GM15510 (cell line): Measurements from ENCODE around the gene CARMIL1.

Experiments used
- POLR2A ChIP-seq: IDR thresholded peaks from 3 replicates; pipeline ENCODE4 v1.6.1; 2011; ENCODE audit warnings: borderline replicate concordance; ENCODE audit not compliant: insufficient read length; ENCODE audit errors: extremely low read depth

CARMIL1 gene

DNA sequence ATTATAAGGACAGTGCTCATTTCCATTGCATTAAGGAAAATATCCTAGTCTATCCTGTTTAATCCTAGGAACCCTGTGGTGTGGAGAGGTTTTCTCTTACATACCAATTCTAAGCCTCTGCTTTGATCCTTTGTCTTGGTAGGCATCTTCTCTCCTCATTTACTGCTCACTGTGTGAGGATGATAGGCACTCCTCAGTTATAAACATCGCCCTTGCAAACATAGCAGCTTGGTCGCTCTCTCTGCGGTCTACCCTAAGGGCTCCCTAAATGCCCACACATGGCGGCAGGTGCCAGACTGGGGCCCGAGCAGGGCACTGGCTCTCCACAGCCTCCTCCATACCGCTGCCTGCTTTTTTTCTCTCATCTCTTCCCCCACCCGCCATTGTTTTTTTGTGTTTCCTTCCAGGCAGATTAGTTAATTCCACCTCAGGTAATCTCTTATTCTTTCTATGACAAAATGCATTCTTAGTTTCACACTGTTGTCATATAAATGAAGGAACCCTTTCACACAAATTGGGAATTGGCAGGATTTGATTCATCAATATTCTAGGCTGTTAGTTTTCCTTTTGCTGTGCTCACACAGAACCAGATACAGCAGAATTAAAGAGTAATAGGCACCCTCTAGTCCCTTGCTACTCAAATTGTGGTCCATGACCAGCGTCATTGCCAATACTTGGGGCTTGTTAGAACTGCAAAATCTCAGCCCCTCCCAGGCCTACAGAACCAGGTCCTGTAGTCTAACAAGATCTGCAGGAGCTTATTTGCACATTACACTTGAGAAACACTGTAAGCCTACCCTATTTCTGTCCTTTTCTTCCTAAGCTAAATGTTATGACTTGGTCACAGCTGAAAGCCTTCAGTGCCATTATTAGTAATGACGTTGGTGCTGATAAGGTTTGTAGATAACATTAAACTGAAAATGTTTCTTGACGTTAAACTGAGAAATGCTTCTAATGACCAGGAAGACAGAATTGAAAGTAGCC is 36.3 kb downstream of the CARMIL1 start:
- TF ChIP-seq POLR2A, result no peak

DNA sequence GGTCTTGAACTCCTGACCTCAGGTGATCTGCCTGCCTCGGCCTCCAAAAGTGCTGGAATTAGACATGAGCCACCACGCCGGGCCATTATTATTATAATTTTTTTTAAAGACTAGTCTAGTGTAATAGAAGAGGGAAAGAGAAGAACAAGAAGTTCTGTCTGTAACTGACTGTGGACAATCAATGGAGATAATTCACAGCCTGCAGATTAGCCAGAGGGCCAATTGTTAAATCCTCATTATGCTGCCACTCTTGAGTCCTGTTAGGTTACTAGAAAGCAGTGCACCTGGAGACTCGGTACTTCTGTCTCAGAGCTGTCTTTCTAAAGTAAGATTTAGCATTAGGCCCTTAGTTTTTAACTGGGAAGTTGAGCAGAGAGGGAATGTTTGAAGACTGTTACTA is 37.5 kb downstream of the CARMIL1 start:
- no peak for TF ChIP-seq POLR2A

DNA sequence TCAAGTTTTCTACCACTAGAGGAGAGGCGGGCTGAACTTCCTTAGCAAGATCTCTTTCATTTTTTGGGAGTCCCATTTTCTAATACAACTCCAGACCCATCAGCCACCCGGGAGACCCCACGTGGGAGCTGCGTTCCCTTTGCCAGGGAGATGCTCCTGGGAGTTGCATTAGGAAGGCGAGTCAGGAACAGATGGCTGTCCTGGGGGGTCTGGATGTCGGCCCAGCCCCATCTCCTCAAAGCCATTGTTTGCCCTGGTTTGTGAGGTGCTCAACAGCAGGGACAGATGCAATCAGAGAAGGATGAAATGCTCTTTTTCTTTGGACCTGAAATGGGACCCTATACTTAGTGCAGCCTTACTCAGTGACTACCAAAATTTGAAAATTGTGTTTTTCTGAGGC is 39.4 kb downstream of the CARMIL1 start:
- TF ChIP-seq POLR2A, result no peak

DNA sequence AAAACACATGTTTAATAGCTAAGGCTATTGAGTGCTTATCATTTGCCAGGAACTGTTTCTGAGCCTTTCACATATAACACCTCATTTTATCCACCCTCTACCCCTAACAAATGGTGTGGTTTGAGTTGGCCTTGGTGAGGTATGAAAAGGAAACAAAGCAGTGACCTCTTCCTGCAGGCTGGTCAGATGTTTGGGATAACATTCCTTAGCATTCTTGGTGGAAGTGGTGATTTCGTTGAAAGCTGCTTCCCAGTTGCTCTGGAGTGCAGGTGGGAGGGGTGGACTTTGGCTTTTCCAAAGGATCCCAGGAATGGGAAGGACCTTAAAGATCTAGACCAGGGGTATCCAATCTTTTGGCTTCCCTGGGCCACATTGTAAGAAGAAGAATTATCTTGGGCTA is 41.3 kb downstream of the CARMIL1 start:
- TF ChIP-seq POLR2A, result no peak

DNA sequence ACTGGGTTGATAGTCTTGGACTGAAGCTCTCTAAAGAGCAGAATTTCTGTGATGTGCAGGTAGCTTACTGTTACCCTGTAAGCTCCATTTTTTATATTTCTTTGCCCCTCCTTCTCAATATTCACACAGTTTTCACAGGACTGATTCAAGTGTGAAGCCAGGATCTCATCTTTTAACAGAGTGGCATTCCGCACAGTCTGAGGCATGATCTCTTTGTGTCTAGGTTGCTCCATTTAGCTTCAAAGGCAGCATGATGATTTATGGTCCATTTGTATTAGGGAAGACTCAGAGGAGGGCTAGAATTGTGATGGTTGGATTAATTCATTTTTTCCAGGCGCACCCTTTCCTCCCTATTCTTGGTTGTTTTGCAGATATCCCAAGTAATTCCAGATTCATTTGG is 43.5 kb downstream of the CARMIL1 start:
- no peak for TF ChIP-seq POLR2A

DNA sequence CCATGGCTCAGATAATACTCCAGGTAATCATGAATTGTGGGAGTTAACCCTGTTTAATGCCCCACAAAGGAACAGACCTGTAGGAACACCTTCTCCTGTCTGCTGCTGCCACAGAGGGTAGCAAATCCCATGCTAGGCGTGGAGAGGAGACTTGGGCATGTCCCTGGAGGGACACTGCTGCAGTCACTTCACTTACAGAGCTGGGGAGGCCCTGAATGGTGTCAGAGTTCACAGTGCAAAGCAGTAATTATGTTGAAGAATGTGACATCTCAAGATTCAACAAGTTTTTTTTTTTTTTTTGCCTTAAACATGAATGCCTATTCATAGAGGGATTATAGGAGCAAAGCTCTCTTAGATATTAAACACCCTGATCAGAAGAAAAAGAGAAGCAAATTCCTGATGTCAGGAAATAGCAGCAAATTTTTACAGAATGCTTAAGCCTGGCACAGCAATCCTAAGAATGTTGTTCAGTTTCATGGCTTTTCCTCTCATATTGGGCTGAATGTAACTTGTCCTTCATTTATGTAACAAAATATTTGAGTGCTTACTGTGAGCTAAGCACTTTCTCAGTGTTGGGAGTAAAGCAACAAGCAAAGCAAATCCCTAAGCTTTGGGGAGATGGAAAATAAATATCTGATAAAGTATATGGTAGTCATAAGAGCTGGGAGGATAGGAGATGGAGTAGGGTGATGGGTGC is 45.0 kb downstream of the CARMIL1 start:
- no peak for TF ChIP-seq POLR2A

DNA sequence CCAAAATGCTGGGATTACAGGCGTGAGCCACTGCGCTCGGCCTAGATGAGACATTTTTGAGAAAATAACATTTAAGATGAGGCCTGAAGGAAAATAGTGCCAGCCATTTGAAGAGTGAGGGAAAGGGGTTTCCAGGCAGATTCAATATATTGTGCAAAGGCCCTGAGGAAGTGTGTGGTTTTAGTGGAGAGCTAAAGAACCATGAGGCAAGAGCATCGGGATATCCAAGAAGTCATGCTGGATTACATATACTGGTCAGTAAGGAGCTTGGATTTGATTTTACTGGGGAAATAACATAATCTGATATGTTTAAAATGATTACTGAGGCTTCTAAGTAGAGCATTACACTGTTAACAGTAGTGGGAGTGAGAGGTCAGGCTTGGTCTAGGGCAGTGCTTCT is 47.0 kb downstream of the CARMIL1 start:
- no peak for TF ChIP-seq POLR2A

DNA sequence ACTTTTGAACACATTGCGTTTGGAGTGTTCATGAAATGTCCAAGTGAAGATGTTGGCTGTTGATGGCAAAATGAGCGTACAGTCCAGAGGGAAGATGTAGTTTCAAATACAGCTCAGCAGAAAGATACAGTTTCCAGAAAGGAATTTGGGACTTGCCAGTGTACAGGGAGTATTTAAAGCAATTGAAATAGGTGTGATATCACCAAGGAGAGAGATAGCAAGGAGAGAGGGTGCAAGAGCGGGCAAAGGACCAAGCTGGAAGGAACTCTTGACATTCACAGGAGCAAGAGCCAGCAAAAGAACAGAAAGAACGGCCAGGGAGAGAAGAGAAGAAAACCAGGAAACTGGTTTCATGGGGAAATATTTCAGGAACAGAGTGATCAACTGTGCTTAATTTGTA is 47.8 kb downstream of the CARMIL1 start:
- no peak for TF ChIP-seq POLR2A

DNA sequence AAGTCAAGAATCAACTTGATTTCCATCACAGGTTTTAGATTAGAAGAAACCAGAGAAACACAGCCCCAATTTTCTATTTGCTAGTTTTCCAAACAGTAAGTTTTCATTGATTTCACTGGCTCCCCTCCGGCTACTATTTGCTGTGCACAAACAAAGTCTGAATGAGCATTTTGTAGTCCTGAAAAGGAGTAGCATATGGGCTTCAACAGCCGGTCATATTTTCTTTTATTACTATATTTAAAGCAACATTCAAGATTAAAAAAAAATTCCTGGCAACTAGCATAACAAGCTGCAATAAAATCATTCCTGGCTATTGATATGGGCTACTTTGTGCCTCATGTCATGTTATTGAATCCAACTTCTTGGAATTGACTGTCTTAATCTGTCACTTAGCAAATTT is 48.3 kb downstream of the CARMIL1 start:
- no peak for TF ChIP-seq POLR2A

DNA sequence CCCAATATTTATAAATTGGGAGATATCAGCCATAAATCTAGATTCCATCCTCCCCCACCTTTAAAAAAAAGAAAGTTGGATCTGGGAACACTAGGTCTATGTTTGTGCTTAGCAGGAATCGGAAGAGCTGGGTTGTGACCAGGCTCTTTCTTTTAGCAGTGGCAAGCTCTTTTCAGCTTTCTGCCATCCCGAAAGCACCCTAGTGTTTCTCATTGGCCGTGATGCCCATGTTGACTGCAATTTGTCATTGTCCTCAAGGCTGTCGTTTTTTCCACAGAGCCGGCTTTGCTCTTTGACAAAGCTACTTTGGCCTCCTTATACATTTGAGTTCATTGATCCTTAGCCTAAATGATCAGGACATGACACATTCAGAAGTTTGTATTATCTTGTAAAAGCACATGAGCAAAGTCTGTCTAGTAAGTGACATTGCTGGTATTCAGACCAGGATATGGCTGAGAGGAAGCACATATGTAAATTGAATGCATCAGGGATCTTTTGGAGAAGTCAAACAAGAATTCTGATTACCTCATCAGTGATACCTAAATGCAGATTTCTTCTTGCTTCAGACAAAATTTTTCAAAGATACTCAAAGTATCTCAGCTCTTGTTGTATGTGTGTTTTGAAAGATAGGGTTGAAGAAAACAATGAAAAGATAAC is 50.1 kb downstream of the CARMIL1 start:
- no peak for TF ChIP-seq POLR2A

DNA sequence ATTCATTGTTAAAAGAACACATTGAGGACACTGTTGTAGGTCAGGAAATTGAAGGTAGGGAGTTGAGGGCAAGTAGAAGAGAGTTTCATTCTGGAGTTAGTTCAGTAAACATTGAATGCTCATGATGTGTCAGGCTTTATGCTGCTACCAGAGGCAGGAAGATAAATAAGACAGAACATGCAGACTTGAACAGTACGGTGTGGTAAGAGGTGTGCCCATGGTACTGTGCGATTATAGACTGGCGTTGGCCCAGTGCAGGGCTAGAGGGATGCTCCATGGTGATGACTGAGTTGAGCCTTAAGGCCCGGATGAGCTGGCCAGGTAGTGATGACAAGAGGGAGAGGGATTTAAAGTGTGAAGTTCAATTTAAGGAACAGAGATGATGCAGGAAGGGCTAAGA is 50.8 kb downstream of the CARMIL1 start:
- TF ChIP-seq POLR2A, result no peak

DNA sequence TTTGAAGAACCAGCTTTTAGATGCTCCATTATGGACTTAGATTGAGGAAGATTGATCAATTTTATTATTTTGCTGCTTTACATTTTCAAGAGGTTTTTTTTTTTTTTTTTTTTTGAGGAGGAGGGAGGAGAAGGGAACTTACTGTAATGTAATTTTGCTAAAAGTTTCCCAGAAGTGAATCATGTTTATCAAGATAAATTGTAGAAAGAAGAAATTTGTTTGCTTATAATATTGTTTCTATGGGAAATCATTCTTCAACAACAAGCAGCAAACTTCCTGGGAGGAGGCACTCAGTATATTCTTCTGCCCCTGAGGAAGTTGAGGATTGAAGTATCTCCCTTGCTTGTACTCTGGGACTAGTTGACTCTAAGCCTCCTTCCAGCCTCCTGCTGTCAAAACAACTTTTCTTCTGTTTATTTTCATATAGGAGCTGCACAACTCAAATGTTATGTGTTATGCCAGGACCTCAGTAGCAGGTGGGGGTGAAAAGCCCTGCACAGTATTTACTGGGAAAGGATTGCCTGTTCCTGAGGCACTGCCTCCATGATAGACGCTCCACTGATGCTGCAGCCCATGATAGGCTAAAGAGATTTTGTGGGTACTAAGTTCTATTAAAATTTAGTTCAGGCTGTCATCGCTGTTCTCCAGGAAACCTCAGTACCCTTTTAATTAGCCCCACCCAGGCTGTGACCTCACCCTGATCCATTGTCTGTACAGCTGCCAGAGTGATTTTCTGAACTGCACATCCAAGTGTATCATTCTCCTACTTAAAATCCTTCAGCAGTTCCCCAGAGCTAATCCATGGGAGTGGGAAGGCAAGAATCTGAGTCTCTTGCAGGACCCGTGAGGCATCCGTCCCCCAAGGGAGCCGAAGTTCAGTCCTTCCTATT is 51.9 kb downstream of the CARMIL1 start:
- TF ChIP-seq POLR2A, result no peak

DNA sequence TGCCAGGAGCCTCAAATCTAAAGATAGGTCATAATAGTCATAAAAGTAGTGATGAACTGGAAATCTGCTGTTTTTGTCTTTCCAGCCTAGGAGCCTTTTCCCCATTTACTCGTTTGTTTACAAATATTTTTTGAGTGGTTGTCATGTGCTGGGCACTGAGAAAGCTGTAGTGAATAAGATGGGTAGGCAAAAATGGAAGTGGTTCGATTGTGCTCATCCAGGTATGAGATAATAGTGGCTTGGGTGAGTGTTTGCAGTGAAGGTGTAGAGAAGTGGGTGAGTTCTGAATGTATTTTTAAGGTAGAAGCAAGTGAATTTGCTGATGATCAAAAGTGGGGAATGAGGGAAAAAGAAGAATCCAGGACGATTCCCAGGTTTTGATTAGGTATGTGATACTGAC is 53.0 kb downstream of the CARMIL1 start:
- TF ChIP-seq POLR2A, result no peak

DNA sequence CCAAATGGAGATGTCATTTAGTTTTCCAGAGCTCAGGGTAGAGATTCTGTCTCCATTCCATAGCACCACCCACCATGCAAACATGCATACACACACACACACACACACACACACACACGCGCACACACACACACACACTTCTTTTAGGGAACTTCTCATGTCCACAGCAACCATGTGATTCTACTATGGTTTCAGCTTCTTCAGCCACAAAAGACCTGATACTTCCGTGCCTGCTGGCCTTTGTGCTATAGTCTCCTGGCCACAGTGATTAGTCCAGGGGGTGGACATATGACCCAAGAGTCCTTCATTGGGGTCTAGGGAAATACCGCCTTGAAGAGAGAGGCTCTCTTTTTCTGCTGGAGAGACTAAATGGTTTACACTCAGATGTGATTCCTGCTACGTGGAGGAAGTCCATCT is 53.5 kb downstream of the CARMIL1 start:
- no peak for TF ChIP-seq POLR2A
